Left ventricle myocardium inferior (tissue), 1 donor: ENCODE data around the gene CEP170B. TPM values are rescaled to one million over a fixed set of nuclear protein-coding genes. Genes with fewer than 3 reads are reported as not detected.
A peak's percentile ranks its signal among the peaks of the same experiment; 100 is the strongest.

Experiments used
- DNase-seq: peaks from one replicate; pipeline ENCODE4 v3.0.0-alpha.2; 2020
- H3K27ac ChIP-seq: fragments of 200-600 bp; replicated peaks from 2 replicates; pipeline ENCODE4 v1.8.0; 2021
- H3K27me3 ChIP-seq: fragments of 200-600 bp; 2 replicates; pipeline ENCODE4 v1.8.0; 2021; ENCODE audit warnings: low read depth
- H3K36me3 ChIP-seq: fragments of 200-600 bp; 2 replicates; pipeline ENCODE4 v1.8.0; 2021
- H3K4me1 ChIP-seq: fragments of 200-600 bp; 2 replicates; pipeline ENCODE4 v1.8.0; 2021
- H3K4me3 ChIP-seq: fragments of 200-600 bp; 2 replicates; pipeline ENCODE4 v1.8.0; 2021; ENCODE audit warnings: mild to moderate bottlenecking, moderate library complexity
- H3K9me3 ChIP-seq: fragments of 200-600 bp; replicated peaks from 2 replicates; pipeline ENCODE4 v1.8.0; 2021
- CTCF ChIP-seq: fragments of 200-600 bp; IDR thresholded peaks from 2 replicates; pipeline ENCODE4 v1.8.0; 2021; ENCODE audit warnings: antibody characterized with exemption, mild to moderate bottlenecking, borderline replicate concordance
- intact Hi-C: fragments of 100-400 bp; cut with micrococcal nuclease; formaldehyde crosslinking; loops from one replicate; pipeline ENCODE4 v1.11.0; 2022
- total RNA-seq: library from RNA; stranded (reverse); fragmentation: NEBNext Ultra II Directional; extraction: Animal tissue kit (Norgen Biotek cat#: 25700); gene quantifications from one replicate; pipeline ENCODE4 v1.2.1, GENCODE V29; 2021
- donor health status: DM: no; HTN: yes; CAD: no; lungs with severe emphysema.

CEP170B gene
- total RNA-seq, 1 donor from 2014 or later: 11.7 TPM

DNA sequence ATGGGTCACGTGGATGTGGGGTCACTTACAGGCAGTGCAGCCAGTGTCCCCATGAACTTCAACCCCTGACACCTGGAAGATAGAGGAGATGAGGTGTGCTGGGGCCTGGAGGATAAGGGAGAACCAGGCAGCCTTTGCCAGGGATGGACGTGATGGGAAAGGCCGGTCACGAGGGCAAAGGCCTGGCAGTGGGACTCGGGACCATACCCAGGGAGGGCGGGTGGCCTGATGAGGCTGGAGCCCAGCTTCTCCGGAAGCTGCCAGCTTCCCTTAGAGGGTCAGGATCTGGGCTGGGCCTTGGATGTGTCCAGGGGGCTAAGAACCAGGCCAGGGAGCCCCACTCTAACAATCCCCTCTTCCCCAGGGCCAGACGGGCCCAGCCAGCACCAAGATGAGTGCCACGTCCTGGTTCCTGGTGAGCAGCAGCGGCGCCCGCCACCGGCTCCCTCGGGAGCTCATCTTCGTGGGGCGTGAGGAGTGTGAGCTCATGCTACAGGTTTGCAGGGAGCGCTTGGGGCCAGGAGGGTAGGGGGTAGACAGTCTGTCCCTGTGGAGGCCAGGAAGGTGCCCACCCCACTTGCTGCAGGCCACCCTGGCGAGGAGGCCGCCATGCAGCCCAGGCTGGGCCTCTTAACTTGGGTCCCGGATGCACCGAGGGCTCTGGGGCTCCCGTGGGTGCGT is 3.1 kb downstream of the CEP170B start:
- no peak overlapping the region for H3K27ac ChIP-seq
- DNase-seq: peak; percentile 10

GRCh38 chr14:104868811-104869572 is 3.9 kb downstream of the CEP170B start:
- intact Hi-C loops: no loop called here
- H3K27me3 ChIP-seq: peaks cover 30% of the 10 kb centered on the region
- H3K4me1 ChIP-seq: peaks cover 32% of the 10 kb centered on the region
- H3K27ac ChIP-seq: no peak overlapping the region
- H3K36me3 ChIP-seq: no peaks in the 10 kb centered on the region
- TF ChIP-seq CTCF: no peak
- no peaks in the 10 kb centered on the region for H3K9me3 ChIP-seq
- H3K4me3 ChIP-seq: no peak overlapping the region
- DNase-seq: peak; percentile 12

More for the DNA sequence above, 3.1 kb downstream of the CEP170B start:
- no peaks in the 10 kb centered on the region for H3K9me3 ChIP-seq
- no peak overlapping the region for H3K4me3 ChIP-seq
- H3K27me3 ChIP-seq: peaks cover 38% of the 10 kb centered on the region
- no peaks in the 10 kb centered on the region for H3K36me3 ChIP-seq
- TF ChIP-seq CTCF: no peak
- peaks cover 33% of the 10 kb centered on the region for H3K4me1 ChIP-seq
- intact Hi-C loops: no loop called here

DNA sequence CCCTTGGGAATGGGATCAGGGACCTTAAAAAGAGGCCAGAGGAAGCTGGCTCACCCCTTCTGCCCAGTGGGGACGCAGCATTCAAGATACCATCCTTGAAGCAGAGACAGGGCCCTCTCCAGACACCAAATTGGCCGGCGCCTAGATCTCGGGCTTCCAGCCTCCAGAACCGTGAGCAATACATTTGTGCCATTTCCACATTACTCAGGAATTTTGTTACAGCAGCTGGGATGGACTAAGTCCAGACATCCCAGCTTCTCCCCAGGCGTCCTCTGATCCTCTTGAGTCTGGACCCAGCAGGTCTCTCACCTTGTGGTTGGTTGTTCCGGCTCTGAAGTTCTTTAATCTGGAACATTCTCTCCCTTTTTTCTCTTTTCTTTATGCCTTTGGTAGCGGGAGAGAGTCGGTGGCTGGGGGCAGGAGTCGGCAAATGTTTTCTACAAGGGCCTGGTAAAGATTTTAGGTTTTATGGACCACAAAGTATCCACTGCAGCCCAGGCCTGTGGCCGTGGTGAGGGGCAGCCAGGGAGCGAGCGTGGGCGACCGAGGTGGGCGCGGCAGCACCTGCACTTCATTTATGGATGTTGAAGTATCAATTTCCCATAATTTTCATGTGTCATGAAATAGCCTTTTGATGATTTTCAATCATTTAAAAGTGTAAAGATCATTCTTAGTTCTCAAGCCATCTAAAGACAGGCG is 4.8 kb downstream of the CEP170B start:
- H3K4me1 ChIP-seq: peaks cover 23% of the 10 kb centered on the region
- peaks cover 21% of the 10 kb centered on the region for H3K27me3 ChIP-seq
- H3K36me3 ChIP-seq: no peaks in the 10 kb centered on the region
- no peaks in the 10 kb centered on the region for H3K9me3 ChIP-seq
- intact Hi-C loops: no loop called here
- TF ChIP-seq CTCF: no peak
- no peak overlapping the region for H3K27ac ChIP-seq
- H3K4me3 ChIP-seq: no peak overlapping the region
- DNase-seq: no peak

- Histone ChIP-seq H3K4me1 (peaks cover 21% of the 10 kb centered on the region), H3K36me3 (no peaks in the 10 kb centered on the region), H3K9me3 (no peaks in the 10 kb centered on the region), H3K4me3 (no peak overlapping the region), H3K27ac (no peak overlapping the region), H3K27me3 (peaks cover 18% of the 10 kb centered on the region)
- intact Hi-C loops: no loop called here
- TF ChIP-seq CTCF: peak; percentile 36
- DNase-seq: peak; percentile 16
Measured at GRCh38 chr14:104870368-104871144, 5.5 kb downstream of the CEP170B start.

DNA sequence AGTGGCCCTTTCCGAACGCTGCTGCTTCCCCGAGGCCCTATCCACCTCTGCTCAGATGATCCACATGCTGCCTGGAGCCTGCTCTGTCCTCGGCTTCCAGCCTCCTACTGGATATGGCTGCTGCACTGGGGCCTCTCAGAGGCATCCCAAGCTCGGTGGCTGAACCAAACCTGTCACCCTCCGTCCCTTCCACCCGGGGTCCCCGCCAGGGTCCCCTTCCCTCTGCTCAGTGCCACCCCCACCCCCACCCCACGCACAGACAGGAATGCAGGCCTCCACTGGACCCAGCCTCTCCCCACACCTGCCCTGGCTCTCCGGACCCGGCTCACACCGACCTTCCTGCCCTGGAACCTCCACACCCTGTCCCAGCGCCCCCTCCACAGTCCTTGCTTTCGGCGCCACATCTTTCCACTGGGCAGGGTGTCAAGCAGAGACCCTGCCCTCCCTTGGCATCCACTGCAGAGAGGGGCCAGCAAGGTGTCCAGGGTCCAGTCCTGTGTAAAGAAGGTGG is 6.1 kb downstream of the CEP170B start:
- Histone ChIP-seq H3K4me3 (no peak overlapping the region), H3K27me3 (peaks cover 11% of the 10 kb centered on the region), H3K4me1 (peaks cover 15% of the 10 kb centered on the region), H3K27ac (no peak overlapping the region), H3K9me3 (no peaks in the 10 kb centered on the region), H3K36me3 (no peaks in the 10 kb centered on the region)
- no peak for DNase-seq
- intact Hi-C loops: no loop called here
- TF ChIP-seq CTCF: no peak
